WERI-Rb-1 (cell line): ENCODE results near the gene PRSS1.
A peak's percentile ranks its signal among the peaks of the same experiment; 100 is the strongest.
"Not testable (repeated sequence)": the region's sequence is repeated elsewhere in the genome, so short reads cannot be mapped to it uniquely, and the experiment has no call there.

Source experiments
- DNase-seq: peaks from one replicate; pipeline ENCODE4 v3.0.0-alpha.2; 2020
- H3K27ac ChIP-seq: fragments of 250-450 bp; sonication (Bioruptor Pico); 2 replicates; pipeline ENCODE4 v1.5.1; 2020; ENCODE audit warnings: mild to moderate bottlenecking, moderate library complexity
- H3K27me3 ChIP-seq: fragments of 250-450 bp; sonication (Bioruptor Pico); 2 replicates; pipeline ENCODE4 v1.5.1; 2021; ENCODE audit warnings: mild to moderate bottlenecking, low read depth, moderate library complexity; ENCODE audit not compliant: insufficient read depth, severe bottlenecking
- H3K36me3 ChIP-seq: fragments of 250-450 bp; sonication (Bioruptor Pico); 2 replicates; pipeline ENCODE4 v1.5.1; 2020; ENCODE audit warnings: mild to moderate bottlenecking, moderate library complexity
- H3K4me3 ChIP-seq: 2 replicates; pipeline ENCODE4 v1.5.1; 2011; ENCODE audit warnings: low read depth, mild to moderate bottlenecking, control low read depth, low read length
- H3K9me3 ChIP-seq: fragments of 250-450 bp; sonication (Bioruptor Pico); 2 replicates; pipeline ENCODE4 v1.5.1; 2021; ENCODE audit warnings: mild to moderate bottlenecking, moderate library complexity; ENCODE audit not compliant: severe bottlenecking
- CTCF ChIP-seq: IDR thresholded peaks from 2 replicates; pipeline ENCODE4 v1.5.1; 2011; ENCODE audit warnings: low read depth, mild to moderate bottlenecking, control low read depth, inconsistent platforms, low read length

The PRSS1 gene

GRCh38 chr7:142776206-142776844, 27.1 kb downstream of the PRSS1 start:
- H3K4me3 ChIP-seq, result no peak overlapping the region
- H3K27me3 ChIP-seq, result no peaks in the 10 kb centered on the region
- H3K36me3 ChIP-seq, result no peaks in the 10 kb centered on the region
- TF ChIP-seq CTCF, result no peak
- H3K27ac ChIP-seq, result no peak overlapping the region
- DNase-seq, result peak; percentile 27
- no peaks in the 10 kb centered on the region for H3K9me3 ChIP-seq

- not testable (repeated sequence) for H3K4me3 ChIP-seq, H3K36me3 ChIP-seq, H3K9me3 ChIP-seq, H3K27me3 ChIP-seq, H3K27ac ChIP-seq, DNase-seq
These were observed 27.6 kb downstream of the PRSS1 start for GRCh38 chr7:142776845-142777225.

GRCh38 chr7:142777318-142777717, 28.0 kb downstream of the PRSS1 start:
- DNase-seq, result no peak
- H3K36me3 ChIP-seq, result no peaks in the 10 kb centered on the region
- no peak for TF ChIP-seq CTCF

GRCh38 chr7:142782922-142783900, 33.9 kb downstream of the PRSS1 start:
- Histone ChIP-seq H3K36me3 (no peaks in the 10 kb centered on the region), H3K27ac (peak overlapping the region; percentile 35), H3K4me3 (peak overlapping the region; percentile 53), H3K9me3 (no peaks in the 10 kb centered on the region), H3K27me3 (no peaks in the 10 kb centered on the region)
- DNase-seq, result peak; percentile 93
- TF ChIP-seq CTCF, result peak; percentile 91

More at GRCh38 chr7:142777318-142777717, 28.0 kb downstream of the PRSS1 start:
- Histone ChIP-seq H3K27me3 (no peaks in the 10 kb centered on the region), H3K27ac (no peak overlapping the region), H3K9me3 (no peaks in the 10 kb centered on the region), H3K4me3 (no peak overlapping the region)

- no peak for DNase-seq
These were observed 34.8 kb downstream of the PRSS1 start for GRCh38 chr7:142784096-142784495.

More at GRCh38 chr7:142784096-142784495, 34.8 kb downstream of the PRSS1 start:
- H3K27ac ChIP-seq, result no peak overlapping the region
- no peaks in the 10 kb centered on the region for H3K9me3 ChIP-seq
- H3K4me3 ChIP-seq, result no peak overlapping the region
- H3K36me3 ChIP-seq, result no peaks in the 10 kb centered on the region
- no peak for TF ChIP-seq CTCF
- H3K27me3 ChIP-seq, result no peaks in the 10 kb centered on the region
